Hematopoietic multipotent progenitor cell (in vitro differentiated cells): ENCODE results near the gene TENM4. TPM values are rescaled to one million over a fixed set of nuclear protein-coding genes. Genes with fewer than 3 reads are reported as not detected.
"Not testable (repeated sequence)": the region's sequence is repeated elsewhere in the genome, so short reads cannot be mapped to it uniquely, and the experiment has no call there.

Experiments used
- DNase-seq, 3 donors: peaks; one replicate each; pipeline ENCODE4 v3.0.0-alpha.2; 2011 to 2015; ENCODE audit warnings: low read depth in 2 of 3, low spot score in 2 of 3
- total RNA-seq: library from RNA; depleted of rRNA; stranded (reverse); fragments of >200 nt; gene quantifications from one replicate; pipeline ENCODE4 v1.2.3, GENCODE V29; 2012

The TENM4 gene
- total RNA-seq, 1 donor: under 0.01 TPM

DNA sequence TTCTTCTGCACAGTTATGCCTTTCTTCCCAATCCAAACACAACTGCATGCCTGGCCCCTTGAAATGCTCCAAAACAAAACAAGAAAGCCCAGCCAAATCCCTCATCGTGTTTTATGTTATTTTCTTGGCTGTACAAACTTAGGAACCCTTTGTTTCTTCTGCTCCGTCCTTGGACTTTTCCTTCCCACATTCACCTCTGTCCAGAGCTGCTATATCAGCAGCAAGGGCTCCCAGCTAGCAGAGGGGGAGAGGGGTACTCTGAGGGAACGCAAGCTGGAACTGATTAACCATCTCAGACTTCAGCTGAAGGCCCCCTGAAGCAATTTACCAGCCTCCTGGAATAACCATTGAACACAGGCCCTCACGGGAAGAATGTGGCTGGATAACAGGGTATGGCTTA is 214.7 kb downstream of the TENM4 start:
- DNase-seq: no peak

DNA sequence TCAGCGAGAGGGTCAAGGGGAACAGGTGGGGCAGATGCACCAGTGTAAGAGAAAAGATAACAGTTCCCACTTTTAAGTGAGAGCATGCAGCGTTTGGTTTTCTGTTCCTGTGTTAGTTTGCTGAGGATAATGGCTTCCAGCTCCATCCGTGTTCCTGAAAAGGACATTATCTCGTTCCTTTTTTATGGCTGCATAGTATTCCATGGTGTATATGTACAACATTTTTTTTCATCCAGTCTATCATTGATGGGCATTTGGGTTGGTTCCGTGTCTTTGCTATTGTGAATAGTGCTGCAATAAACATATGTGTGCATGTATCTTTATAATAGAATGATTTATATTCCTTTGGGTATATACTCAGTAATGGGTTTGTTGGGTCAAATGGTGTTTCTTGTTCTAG is 218.7 kb downstream of the TENM4 start:
- not testable (repeated sequence) for DNase-seq

DNA sequence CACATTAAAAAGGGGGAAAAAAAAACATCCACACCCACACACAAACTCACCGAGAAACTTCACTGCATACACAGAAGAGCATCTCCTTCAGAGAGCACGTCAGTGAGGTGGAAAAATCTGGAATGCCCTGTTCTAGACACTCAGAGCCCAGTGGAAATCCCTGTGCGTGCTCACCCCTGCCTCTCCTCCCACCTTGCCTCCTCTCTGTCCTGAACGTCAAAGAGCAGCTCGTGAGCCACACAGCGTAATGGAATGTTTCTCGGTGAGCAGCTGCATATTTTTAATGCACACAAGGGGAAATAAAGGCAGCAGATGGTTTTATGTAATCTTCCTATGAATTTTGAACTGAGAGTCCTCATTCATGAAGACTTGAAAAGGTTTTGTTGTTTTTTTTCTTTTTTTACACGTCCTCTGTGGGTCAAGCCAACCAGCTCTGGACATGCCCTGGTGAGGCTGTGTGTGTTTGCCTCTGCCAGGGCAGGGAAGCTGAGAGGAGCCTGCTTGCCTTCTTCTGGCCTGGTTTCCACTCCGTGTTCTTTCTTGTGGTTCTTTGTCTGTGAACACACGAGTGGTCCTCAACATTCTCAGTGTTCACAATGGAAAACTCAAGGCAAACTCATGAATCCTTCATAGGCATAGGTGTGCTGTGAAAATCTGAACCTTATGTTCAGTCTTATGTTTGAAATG is 219.2 kb downstream of the TENM4 start:
- no peak for DNase-seq

DNA sequence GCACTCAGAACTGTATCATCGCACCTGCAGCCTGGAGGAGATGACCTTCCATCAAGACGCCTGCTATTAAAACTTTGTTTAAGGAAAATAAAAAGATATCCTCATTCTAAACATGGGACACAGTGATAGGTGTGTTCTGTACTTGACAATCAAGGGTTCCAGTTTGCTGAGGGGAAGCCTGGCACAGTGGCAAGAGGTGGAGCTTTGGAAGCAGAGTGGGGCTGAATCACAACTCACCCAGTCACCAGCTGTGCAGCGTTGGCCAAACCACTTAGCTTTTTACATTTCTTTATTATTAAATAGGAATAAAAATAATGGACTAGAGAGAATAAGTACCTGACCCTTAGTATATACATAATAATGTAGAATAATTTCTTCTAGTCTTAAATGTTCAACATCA is 220.7 kb downstream of the TENM4 start:
- DNase-seq: no peak

DNA sequence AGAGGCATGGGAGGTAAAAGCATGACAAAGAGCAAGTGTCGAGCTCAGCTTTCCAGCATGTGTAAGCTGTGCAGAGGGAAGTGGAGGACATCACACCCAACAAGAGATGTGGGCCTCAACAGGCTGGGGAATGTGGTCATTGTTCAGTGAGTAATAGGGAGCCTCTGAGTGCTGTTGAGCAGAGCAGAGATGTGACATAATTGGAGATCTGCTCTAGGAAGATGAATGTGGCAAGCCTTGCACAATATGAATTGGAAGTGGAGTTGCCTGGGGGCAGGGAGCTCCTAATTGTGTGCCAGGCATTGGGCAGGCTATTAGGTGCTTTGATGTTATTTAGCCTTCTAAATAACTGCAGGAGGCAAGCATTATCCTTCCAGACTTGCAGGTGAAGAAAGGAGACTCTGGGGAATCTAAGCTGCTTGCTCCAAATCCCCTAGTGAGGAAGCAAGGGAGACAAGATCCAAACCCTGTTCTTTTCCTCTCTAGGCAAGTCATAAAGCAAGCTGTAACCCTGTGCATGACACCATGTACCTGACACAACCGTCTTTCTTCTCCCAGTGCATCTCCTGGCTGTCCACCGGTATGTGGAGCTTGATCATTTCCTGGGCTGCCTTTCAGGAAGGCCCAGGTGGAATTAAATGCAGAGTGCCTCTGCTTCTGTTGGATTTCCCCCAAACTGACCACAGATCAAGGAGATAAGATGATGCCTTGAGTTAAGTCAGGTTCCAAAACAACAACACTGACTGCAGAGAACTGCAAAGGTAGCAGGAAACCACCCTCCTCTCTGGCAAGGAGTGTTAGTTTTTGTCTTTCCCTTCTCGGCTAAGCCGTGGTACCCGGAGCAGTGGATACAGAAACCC is 221.4 kb downstream of the TENM4 start:
- DNase-seq: no peak

DNA sequence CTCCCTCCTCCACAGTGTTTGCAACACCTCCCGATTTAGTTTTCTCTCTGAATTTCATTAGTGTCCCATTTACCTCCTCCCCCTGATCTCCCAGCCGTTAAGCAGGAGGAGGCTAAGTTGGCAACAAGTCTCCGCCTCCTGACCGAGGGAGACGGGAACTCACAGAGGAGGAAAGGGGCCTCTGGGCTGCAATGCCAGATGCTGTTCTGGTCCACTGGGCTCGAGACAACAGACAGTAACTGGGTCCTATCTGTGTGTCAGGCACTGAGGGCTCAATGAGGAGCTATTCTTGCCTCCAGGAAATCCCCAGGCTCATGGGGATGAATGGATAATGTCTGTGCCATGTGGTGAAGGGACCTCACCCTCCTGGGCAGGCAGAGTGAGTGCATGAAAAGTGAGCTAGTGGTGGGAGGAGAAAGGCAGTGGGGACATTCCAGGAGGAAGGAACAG is 228.1 kb downstream of the TENM4 start:
- peak in 1 of 3 donors; percentile 1 for DNase-seq

DNA sequence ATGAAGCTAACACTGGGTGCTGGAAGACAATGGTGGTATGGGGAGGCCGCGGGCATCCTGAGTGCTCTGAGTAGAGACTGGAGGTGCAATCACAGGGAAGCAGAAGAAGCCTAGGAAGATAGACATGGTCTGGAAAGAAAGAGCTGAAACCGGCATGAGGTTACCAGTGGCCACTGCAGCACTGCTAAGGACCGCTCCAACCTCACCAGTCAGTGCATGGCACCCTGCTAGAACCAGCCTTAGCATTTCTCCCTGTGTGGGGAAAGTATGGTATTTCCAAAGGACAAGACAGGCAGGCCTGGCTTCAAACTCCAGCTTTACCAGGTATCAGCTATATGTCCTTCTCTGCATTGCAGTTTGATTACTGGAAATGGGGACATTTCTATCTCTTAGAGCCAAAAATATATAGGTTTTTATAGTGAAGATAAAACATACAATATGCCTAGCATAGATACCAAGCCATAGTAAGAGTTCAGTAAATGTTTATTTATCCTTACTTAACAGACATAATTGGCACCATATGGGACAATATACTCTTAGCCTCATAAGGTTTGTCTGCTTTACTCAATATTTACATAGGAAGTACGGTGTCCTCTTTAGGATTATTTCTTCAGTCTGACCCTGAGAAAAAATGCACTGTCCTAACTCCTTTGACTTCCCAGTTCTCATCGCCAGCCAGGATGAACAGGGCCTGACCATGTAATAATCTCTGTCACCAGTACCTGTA is 231.1 kb downstream of the TENM4 start:
- no peak for DNase-seq

DNA sequence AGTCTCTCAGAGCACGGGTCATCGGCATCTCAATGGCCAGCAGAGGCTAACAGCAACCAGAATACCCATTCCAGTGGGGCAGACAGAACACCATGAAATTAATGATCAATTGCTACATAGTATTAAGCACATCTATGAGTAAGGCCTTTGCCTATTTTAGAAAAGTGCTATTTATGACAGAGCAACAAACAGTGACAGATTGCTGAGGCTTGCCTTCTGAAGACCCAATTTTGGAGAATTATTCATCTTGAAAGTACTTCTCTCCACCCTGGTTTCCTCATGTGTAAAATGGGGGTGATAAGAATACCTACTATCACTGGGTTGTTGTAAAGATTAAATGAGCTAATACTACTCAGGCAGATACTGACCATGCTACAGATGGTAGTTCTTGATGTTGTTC is 232.7 kb downstream of the TENM4 start:
- DNase-seq: no peak

DNA sequence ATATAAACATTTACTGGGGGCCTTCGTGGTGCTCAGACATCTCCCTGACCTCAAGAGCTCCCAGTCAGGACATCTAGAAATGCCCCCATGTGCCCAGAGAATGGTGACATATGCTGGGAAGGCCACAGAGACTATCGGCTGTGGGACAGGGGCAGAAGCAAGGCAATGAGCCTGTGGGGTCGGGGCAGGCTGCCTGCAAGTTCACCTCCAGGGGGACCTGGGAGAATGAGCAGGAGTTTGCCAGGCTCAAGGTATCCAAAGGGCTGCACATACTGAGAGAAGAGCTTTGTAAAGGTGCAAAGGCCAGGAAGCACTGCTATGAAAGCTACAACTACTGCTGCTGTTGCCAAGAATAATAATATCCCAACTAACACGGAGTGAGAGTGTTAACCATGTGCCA is 233.9 kb downstream of the TENM4 start:
- no peak for DNase-seq

DNA sequence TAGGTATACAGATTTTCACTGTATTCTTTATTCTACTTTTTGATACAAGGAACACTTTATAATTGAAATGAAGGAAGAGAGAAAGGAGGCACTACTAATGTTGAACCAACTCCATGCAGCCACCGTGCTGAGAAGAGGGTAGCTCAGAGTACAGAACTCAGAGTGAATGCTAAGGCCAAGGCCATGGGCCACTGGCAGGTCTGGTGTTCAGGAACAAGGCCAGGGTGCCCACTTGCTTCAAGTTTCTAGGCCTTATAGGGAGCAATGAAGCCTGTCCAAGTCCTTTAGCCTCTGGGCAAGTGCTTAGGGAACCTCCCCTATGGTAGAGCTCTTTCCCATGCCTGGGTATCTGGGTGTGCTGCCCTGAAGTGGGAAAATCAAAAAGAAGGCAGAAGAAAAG is 235.0 kb downstream of the TENM4 start:
- DNase-seq: no peak

DNA sequence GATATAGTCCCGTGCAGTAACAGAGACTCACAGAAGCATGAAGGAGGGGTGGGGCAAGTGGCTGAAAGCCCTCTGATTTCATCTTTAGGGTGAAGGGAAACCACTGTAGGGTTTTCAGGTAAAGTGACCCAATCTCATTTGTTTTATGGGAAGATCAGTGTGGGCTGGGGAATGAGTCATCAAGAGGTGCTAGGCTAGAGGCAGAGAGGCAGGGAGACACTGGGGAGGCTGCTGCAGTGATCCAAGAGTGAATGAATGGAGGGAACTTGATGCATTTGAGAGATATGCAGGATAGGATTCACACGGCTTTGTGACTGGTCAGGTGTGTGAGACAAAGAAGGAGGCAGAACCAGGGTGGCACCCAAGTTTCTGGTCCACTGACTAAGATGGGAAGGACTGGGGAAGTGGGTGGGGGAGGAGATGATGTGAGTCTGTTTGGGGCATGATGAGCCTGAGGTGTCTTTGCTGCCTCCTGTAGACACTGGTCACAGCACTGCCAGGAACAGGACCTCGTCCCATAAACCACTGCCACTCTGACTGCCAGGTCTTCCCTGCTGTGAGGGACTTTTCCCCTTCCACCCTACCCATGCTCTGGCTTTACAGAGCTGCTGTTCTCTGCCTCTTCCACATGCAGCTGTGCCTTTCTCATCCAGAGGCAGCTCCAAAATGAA is 239.0 kb downstream of the TENM4 start:
- no peak for DNase-seq

DNA sequence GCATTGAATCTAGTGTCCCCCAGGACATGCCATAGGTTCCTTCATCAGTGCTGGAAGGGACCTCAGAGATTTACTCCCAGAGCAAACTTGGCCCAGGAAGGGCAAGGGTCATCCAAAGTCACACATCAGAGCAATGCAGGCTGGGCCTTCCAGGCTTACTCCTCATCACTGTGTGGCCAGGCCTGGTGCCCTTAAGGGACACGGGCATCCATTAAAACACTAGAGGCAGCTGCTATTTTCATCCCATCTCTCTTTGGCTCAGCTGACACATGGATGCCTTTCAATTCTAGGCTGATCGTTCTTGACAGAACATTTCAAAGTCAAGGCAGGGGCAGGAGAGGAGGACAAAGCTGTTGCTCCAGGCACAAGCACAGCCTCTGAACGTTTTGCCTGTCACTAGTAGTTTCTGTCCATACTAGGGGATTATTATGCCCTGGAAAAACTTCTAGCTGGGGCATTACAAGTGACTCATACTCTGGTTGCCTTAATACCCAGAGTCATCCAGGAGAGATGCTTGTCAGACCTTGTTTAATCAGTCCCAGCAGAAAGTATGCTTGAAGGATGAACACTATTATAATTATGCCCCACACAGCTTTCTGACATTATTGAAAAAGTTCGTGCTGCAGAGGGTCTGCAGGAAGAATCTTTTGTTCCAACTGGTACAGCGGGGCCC is 240.3 kb downstream of the TENM4 start:
- DNase-seq: no peak

DNA sequence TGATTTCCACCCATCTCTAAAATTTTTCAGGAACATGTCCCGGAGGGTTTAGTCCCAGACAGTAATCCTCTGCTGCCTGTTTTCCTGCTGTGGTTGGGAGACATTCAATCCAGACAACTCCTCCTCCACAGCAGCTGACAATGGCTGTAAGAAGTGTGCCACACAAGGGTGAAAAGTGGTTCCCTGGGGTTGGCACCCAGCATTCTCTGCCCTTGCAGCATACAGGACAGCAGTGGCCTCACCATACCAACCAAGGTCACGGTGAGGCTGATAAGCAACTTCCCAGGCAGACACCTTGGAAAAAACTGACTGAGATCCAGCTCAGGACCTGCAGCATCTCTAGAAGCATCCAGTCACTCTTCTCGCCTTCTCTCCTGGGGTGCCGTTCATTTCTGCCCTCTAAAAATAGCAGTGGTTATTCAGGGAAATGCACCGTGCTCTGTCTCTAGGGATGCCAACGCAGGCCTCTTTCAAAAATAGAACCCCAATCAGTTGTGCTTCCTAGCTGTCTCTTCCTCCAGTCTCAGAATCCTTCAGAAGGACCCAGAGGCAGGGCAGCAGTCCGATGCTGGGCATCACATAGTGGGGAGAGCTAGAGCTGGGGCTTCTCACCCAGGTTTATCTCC is 241.0 kb downstream of the TENM4 start:
- DNase-seq: no peak

DNA sequence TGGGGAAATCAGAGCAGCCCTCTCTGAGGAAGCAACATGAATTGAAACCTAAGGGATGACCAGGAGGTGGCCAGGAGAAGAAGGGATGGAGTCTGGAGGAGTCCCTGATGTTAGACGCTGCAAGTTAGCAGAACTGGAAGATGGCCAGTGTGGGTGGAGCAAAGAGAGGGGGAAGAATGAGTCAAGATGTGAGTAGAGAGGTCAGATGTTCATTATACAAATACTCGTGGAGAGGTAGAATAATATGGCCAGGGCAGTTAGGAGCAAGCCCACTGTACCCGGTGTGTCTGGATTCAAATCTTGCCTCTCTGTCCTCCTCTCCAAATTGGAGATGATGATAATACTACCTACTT is 242.0 kb downstream of the TENM4 start:
- DNase-seq: no peak

DNA sequence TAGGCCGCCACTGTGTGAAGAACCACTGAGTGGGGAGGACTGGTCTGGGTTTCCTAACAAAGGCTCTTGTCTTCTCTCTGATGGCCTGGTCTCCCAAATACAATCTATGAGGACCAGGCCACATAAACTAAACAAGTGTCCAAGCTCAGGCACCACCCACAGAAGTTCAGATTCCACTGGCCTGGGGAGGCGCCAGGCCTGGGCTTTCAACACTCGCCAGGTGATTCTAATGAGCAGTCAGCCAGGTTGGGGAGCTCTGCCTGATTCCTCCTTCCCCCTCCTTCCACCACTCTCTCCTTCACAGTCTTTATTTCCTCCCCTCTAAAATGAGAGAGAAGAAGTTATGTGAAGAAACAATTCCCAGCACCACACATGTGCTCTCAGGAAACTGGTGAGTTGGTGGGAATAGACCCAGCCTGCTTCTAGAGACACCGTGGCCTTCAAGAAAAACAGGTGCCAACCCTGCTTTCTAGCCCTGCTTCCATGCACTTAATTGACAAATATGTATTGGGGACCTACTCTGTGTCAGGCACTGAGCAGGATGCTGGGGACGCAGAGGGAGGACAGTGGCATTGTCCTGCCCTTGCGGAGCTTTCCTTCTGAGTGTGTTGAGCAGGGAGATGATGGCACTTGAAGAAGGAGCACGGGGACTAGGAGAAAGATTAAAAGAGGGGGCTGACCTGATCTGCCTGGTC is 242.5 kb downstream of the TENM4 start:
- no peak for DNase-seq

DNA sequence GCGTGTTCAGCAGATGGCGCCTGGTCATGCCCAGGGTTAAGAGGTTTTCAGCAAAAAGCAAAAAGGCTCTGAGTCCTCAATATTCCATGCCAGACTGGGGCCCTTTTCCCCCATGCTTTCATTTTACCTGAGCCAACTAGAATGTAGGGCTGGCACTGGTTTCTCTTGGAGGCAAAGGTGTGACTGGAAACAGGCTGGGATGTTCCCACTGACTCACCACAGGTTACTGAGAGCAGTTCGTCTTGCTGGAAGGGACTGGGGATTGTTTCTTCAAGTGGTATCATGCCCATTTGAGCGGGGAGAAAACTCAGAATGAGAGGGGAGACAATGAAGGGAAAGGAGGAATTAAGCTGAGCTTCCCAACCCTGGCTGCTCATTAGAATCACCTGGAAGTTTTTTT is 243.9 kb downstream of the TENM4 start:
- DNase-seq: no peak

DNA sequence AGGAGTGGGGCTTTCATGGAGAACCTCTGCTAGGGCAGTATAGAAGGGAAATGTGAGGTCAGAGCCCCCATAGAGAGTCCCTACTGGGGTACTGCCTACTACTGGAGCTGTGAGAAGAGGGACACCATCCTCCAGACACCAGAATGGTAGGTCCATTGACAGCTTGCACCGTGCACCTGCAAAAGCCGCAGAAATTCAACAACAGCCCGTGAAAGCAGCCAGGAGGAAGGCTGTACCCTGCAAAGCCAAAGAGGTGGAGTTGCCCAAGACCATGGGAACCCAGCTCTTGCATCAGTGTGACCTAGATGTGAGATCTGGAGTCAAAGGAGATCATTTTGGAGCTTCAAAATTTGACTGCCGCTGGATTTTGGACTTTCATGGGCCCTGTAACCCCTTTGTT is 245.6 kb downstream of the TENM4 start:
- DNase-seq: no peak

DNA sequence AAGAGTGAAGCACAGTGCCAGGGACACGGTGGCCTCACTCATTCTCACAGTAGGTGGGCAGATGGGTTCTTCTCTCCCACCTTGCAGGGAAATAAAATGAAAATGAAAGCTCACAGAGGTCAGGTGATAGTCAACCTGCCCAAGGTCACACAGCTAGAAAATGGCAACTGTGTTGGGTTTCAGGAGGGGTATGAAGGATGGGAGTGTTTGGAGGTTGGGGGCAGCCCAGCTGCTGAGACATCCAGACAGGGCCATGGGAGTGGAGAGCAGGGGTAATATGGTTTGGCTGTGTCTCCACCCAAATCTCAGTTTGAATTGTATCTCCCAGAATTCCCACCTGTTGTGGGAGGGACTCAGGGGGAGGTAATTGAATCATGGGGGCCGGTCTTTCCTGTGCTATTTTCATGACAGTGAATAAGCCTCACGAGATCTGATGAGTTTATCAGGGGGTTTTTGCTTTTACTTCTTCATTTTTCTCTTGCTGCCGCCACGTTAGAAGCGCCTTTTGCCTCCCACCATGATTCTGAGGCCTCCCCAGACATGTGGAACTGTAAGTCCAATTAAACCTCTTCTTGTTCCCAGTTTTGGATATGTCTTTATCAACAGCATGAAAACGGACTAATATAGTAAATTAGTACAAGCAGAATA is 247.0 kb downstream of the TENM4 start:
- DNase-seq: no peak

DNA sequence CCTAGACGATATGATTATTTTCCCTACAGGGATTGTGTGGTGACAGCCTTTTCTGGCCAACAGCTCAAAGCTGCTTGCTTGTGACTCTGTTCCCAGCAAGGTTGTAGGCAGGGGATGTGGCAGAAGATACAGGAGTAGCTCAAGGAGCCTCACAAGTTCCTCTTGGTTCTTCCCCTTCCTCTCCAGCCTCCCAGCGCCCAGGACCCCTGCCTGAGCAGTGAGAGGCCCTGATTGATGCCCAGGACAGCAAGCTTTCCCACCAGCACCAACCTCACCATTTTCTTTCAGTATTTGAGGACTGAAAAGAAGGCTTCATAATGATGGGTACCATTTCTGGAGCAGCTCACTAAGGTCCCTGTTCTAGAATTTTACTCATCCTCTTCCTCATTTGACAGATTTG is 248.0 kb downstream of the TENM4 start:
- no peak for DNase-seq
